GM12891 (cell line): ENCODE data around the gene PDCD4.

Source experiments
- POLR2A ChIP-seq: IDR thresholded peaks from 2 replicates; pipeline ENCODE4 v1.6.1; 2011; ENCODE audit warnings: low read depth, low read length, control low read depth
- POLR2AphosphoS5 ChIP-seq: IDR thresholded peaks from 2 replicates; pipeline ENCODE4 v1.6.1; 2011; ENCODE audit warnings: low read depth, low read length, control low read depth
- TAF1 ChIP-seq: IDR thresholded peaks from 2 replicates; pipeline ENCODE4 v1.6.1; 2011; ENCODE audit warnings: low read depth, low read length, control low read depth

DNA sequence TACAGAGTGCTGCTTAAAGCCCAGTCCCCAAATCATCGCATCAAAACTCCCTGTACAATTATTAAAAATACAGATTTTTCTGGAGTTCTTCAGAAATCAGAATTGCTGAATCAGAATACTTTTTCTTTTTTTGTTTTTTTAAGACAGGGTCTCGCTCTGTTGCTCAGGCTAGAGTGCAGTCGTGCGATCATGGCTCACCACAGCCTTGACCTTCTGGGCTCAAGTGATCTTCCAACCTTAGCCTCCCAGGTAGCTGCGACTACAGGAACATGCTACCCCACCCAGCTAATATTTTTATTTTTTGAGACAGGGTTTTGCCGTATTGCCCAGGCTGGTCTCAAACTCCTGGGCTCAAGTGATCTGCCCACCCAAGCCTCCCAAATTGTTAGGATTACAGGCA lies 43.3 kb downstream of the PDCD4 start:
- TF ChIP-seq POLR2A = no peak
- TF ChIP-seq TAF1 = no peak
- TF ChIP-seq POLR2AphosphoS5 = no peak
